ENCODE results near the gene DAND5. TPM values are rescaled to one million over a fixed set of nuclear protein-coding genes. Genes with fewer than 3 reads are reported as not detected.

Gene DAND5
- total and polyA plus RNA-seq, 2 of the 13 experiments (the other 11 are each of a cell fraction or from before 2014, with no cell fraction given) = 0.04 TPM; not detected in 1

GRCh38 chr19:12985049-12985776, 15.8 kb downstream of the DAND5 start (continued):
- TF ChIP-seq ZBTB40 (IDR thresholded peaks at IDR 0.05) (no peak), ZBTB40 (CRISPR knock-in tag; IDR thresholded peaks at IDR 0.05) (peak; percentile 64; the same call in 1 of the 2 replicates), SP1 (IDR thresholded peaks at IDR 0.05) (no peak), SP1 (CRISPR knock-in tag; IDR thresholded peaks at IDR 0.05) (0 out of 2 replicates have a peak, but pooled peaks have one; percentile 24), GATAD1 (CRISPR knock-in tag; IDR thresholded peaks at IDR 0.05) (peak; percentile 57; the same call in 1 of the 2 replicates), MXD4 (CRISPR knock-in tag; IDR thresholded peaks at IDR 0.05) (peak; percentile 95), HNF1A (IDR thresholded peaks at IDR 0.05; ENCODE audit: low read depth) (no peak), HNF1A (CRISPR knock-in tag; IDR thresholded peaks at IDR 0.05; ENCODE audit: borderline replicate concordance) (no peak), ZHX1 (CRISPR knock-in tag; IDR thresholded peaks at IDR 0.05; ENCODE audit: low read depth) (0 out of 2 replicates have a peak, but pooled peaks have one; percentile 21), ZNF335 (CRISPR knock-in tag; IDR thresholded peaks at IDR 0.05) (0 out of 2 replicates have a peak, but pooled peaks have one; percentile 33)

Measured in HepG2 (cell line).